ENCODE measurements around the gene RFWD3. TPM values are rescaled to one million over a fixed set of nuclear protein-coding genes. Genes with fewer than 3 reads are reported as not detected.
"Not testable (repeated sequence)": the region's sequence is repeated elsewhere in the genome, so short reads cannot be mapped to it uniquely, and the experiment has no call there.

RFWD3 gene
- total RNA-seq, 1 donor from 2014 or later = 22.5 TPM

- Histone ChIP-seq H3K4me3 (no peak overlapping the region), H3K9me3 (no peaks in the 10 kb centered on the region), H3K4me1 (peaks cover 16% of the 10 kb centered on the region), H3K27me3 (ENCODE audit: low read depth) (no peaks in the 10 kb centered on the region), H3K27ac (no peak overlapping the region), H3K36me3 (peaks cover 82% of the 10 kb centered on the region)
- no peak for DNase-seq
- intact Hi-C loops (cut with DNase I) = no loop called here
- no peak for ATAC-seq
- TF ChIP-seq CTCF (IDR thresholded peaks at IDR 0.05) = no peak
Measured at GRCh38 chr16:74661064-74661463, 5.6 kb downstream of the RFWD3 start.

- ATAC-seq (no peak), DNase-seq (no peak)
- H3K36me3 ChIP-seq = peaks cover 89% of the 10 kb centered on the region
- no peak overlapping the region for H3K27ac ChIP-seq
- H3K27me3 ChIP-seq (ENCODE audit: low read depth) = no peaks in the 10 kb centered on the region
- H3K9me3 ChIP-seq = no peaks in the 10 kb centered on the region
- no peak for TF ChIP-seq CTCF (IDR thresholded peaks at IDR 0.05)
- peaks cover 9% of the 10 kb centered on the region for H3K4me1 ChIP-seq
- no peak overlapping the region for H3K4me3 ChIP-seq
- intact Hi-C loops (cut with DNase I) = no loop called here
Measured at GRCh38 chr16:74660383-74660782, 6.3 kb downstream of the RFWD3 start.

GRCh38 chr16:74659041-74659440 is 7.6 kb downstream of the RFWD3 start:
- peaks cover 80% of the 10 kb centered on the region for H3K36me3 ChIP-seq
- no peak for ATAC-seq
- no peak for TF ChIP-seq CTCF (IDR thresholded peaks at IDR 0.05)

GRCh38 chr16:74657870-74658642 is 8.6 kb downstream of the RFWD3 start:
- no peaks in the 10 kb centered on the region for H3K9me3 ChIP-seq
- intact Hi-C loops (cut with DNase I) = no loop called here
- H3K27me3 ChIP-seq (ENCODE audit: low read depth) = no peaks in the 10 kb centered on the region
- peaks cover 7% of the 10 kb centered on the region for H3K4me1 ChIP-seq
- no peak for DNase-seq
- no peak overlapping the region for H3K27ac ChIP-seq
- peaks cover 70% of the 10 kb centered on the region for H3K36me3 ChIP-seq
- TF ChIP-seq CTCF (IDR thresholded peaks at IDR 0.05) = no peak
- ATAC-seq = no peak
- no peak overlapping the region for H3K4me3 ChIP-seq

More at GRCh38 chr16:74659041-74659440, 7.6 kb downstream of the RFWD3 start:
- Histone ChIP-seq H3K4me1 (peaks cover 7% of the 10 kb centered on the region), H3K27ac (no peak overlapping the region), H3K9me3 (no peaks in the 10 kb centered on the region), H3K27me3 (ENCODE audit: low read depth) (no peaks in the 10 kb centered on the region), H3K4me3 (no peak overlapping the region)
- DNase-seq = no peak
- intact Hi-C loops (cut with DNase I) = no loop called here

GRCh38 chr16:74654536-74655050 is 12.1 kb downstream of the RFWD3 start:
- no peak for ATAC-seq
- Histone ChIP-seq H3K27me3 (ENCODE audit: low read depth) (no peaks in the 10 kb centered on the region), H3K4me3 (no peak overlapping the region), H3K4me1 (peaks cover 7% of the 10 kb centered on the region), H3K9me3 (no peaks in the 10 kb centered on the region), H3K36me3 (peaks cover 63% of the 10 kb centered on the region), H3K27ac (no peak overlapping the region)
- no peak for TF ChIP-seq CTCF (IDR thresholded peaks at IDR 0.05)
- DNase-seq = no peak
- intact Hi-C loops (cut with DNase I) = no loop called here

- H3K4me1 ChIP-seq; H3K9me3 ChIP-seq; ATAC-seq; H3K4me3 ChIP-seq; intact Hi-C loops (cut with DNase I); H3K27me3 ChIP-seq (ENCODE audit: low read depth); H3K27ac ChIP-seq; DNase-seq: not testable (repeated sequence)
- peaks cover 64% of the 10 kb centered on the region for H3K36me3 ChIP-seq
Measured at GRCh38 chr16:74652883-74653282, 13.8 kb downstream of the RFWD3 start.
